ENCODE data around the gene SUPT4H1.

Gene SUPT4H1

GRCh38 chr17:58385359-58385899, 33.4 kb upstream of the SUPT4H1 start:
- no peak for TF ChIP-seq CTCF (IDR thresholded peaks at IDR 0.05; ENCODE audit: control insufficient read depth, insufficient read depth, low read depth, low read length, missing control alignments)
- DNase-seq (ENCODE audit: low read depth) = no peak

GRCh38 chr17:58384897-58385296, 32.9 kb upstream of the SUPT4H1 start:
- no peak for TF ChIP-seq CTCF (IDR thresholded peaks at IDR 0.05; ENCODE audit: control insufficient read depth, insufficient read depth, low read depth, low read length, missing control alignments)
- no peak overlapping the region for H3K4me3 ChIP-seq (ENCODE audit: control insufficient read depth, low read depth, low read length)
- no peak for DNase-seq (ENCODE audit: low read depth)

More at GRCh38 chr17:58385359-58385899, 33.4 kb upstream of the SUPT4H1 start:
- no peak overlapping the region for H3K4me3 ChIP-seq (ENCODE audit: control insufficient read depth, low read depth, low read length)

- no peak for DNase-seq (ENCODE audit: low read depth)
- no peak overlapping the region for H3K4me3 ChIP-seq (ENCODE audit: control insufficient read depth, low read depth, low read length)
- no peak for TF ChIP-seq CTCF (IDR thresholded peaks at IDR 0.05; ENCODE audit: control insufficient read depth, insufficient read depth, low read depth, low read length, missing control alignments)
Measured at GRCh38 chr17:58383892-58384462, 32.0 kb upstream of the SUPT4H1 start.

- H3K4me3 ChIP-seq (ENCODE audit: control insufficient read depth, low read depth, low read length) = no peak overlapping the region
- TF ChIP-seq CTCF (IDR thresholded peaks at IDR 0.05; ENCODE audit: control insufficient read depth, insufficient read depth, low read depth, low read length, missing control alignments) = no peak
- DNase-seq (ENCODE audit: low read depth) = no peak
Measured at GRCh38 chr17:58382872-58383242, 30.9 kb upstream of the SUPT4H1 start.

- no peak for DNase-seq (ENCODE audit: low read depth)
- no peak overlapping the region for H3K4me3 ChIP-seq (ENCODE audit: control insufficient read depth, low read depth, low read length)
- TF ChIP-seq CTCF (IDR thresholded peaks at IDR 0.05; ENCODE audit: control insufficient read depth, insufficient read depth, low read depth, low read length, missing control alignments) = no peak
Measured at GRCh38 chr17:58382108-58382871, 30.3 kb upstream of the SUPT4H1 start.

- no peak for DNase-seq (ENCODE audit: low read depth)
- TF ChIP-seq CTCF (IDR thresholded peaks at IDR 0.05; ENCODE audit: control insufficient read depth, insufficient read depth, low read depth, low read length, missing control alignments) = no peak
- no peak overlapping the region for H3K4me3 ChIP-seq (ENCODE audit: control insufficient read depth, low read depth, low read length)
Measured at GRCh38 chr17:58381124-58382035, 29.4 kb upstream of the SUPT4H1 start.
